AG04449 (cell line): ENCODE measurements around the gene PPM1L.

Experiments used
- CTCF ChIA-PET: fragments of 350-600 bp; formaldehyde crosslinking; extraction: SDS; loops from one replicate; lab custom pipeline; 2021; ENCODE audit warnings: antibody characterized with exemption; lab: Yijun Ruan, JAX
- POLR2A ChIA-PET: fragments of 400-600, 350-600 bp; formaldehyde crosslinking; extraction: SDS; loops from one replicate; lab custom pipeline; 2020; ENCODE audit warnings: antibody characterized with exemption, inconsistent platforms; lab: Yijun Ruan, JAX
- DNase-seq: peaks from one replicate; pipeline ENCODE4 v3.0.0-alpha.2; 2010; ENCODE audit warnings: low read depth, low spot score
- H3K4me3 ChIP-seq: 2 replicates; pipeline ENCODE4 v1.5.1; 2011; ENCODE audit warnings: low read depth, mild to moderate bottlenecking, control low read depth, low read length
- TF ChIP-seq, protein P1 (sequence below): IDR thresholded peaks from one replicate; pipeline ENCODE4 v1.5.1; 2011; ENCODE audit warnings: mild to moderate bottlenecking, moderate library complexity, low read length, control low read depth, inconsistent platforms; ENCODE audit not compliant: insufficient read depth; ENCODE audit errors: missing control alignments

Gene PPM1L

DNA sequence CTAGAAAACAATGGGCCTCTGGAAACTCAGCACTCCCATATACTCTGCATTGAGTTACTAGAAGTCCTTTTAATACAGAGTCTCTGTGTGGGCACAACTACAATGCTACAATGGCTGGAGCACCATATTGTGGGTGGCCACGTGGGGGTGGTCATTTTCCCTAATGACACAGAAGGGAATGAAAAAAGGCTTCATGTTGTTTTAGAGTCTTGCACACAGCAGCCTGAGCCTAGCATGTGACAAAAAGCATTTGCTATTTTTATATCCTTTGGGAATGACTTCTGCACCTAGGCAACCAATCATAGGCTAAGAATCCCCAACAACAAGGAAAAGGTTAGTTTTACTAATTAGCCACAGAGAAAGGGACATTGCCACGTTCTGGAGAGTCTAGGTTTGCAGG, 120.6 kb downstream of the PPM1L start:
- H3K4me3 ChIP-seq = no peak overlapping the region
- ChIA-PET CTCF (no interaction called here), POLR2A (no interaction called here)
- TF ChIP-seq, protein P1, sequence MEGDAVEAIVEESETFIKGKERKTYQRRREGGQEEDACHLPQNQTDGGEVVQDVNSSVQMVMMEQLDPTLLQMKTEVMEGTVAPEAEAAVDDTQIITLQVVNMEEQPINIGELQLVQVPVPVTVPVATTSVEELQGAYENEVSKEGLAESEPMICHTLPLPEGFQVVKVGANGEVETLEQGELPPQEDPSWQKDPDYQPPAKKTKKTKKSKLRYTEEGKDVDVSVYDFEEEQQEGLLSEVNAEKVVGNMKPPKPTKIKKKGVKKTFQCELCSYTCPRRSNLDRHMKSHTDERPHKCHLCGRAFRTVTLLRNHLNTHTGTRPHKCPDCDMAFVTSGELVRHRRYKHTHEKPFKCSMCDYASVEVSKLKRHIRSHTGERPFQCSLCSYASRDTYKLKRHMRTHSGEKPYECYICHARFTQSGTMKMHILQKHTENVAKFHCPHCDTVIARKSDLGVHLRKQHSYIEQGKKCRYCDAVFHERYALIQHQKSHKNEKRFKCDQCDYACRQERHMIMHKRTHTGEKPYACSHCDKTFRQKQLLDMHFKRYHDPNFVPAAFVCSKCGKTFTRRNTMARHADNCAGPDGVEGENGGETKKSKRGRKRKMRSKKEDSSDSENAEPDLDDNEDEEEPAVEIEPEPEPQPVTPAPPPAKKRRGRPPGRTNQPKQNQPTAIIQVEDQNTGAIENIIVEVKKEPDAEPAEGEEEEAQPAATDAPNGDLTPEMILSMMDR = no peak
- DNase-seq = no peak

DNA sequence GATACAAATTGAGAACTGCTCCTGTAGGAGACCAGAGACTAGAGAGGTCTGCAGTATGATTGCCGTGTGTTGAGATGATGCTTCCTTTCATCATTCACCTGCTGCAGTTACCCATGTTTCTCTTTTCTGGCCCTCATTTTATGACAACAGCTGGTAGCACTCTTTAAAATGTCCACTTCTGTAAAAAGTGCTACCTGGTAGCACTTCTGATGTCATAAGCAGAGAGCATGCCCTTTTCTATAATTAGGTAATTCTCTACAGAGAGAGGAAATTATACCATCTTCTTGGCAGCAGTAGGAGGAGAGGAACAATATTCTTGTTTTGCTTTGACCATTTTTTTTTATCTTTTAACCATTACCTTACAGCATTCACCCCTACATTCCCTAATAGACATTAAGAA, 123.8 kb downstream of the PPM1L start:
- H3K4me3 ChIP-seq = no peak overlapping the region
- TF ChIP-seq, protein P1 = no peak
- POLR2A ChIA-PET = no interaction called here
- no peak for DNase-seq
- CTCF ChIA-PET = no interaction called here

DNA sequence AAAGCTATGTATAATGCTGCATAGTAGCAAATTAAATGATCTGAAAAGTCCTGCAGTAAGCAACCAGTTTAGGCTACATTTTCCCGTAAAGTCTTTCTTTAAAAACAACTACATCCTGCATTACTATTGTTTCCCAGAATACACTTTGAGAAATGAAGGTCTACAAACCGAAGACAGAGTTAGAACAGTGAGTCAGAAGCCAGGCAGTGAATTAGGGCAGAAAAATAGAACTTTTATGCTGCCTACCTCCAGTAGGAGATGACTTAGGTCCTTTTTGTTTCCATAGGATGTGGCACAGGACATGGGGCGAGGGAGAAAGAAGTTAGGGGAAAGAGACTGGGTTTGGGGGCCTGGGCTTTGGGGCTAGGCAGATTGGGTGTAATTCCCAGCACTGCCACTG, 127.3 kb downstream of the PPM1L start:
- no peak for DNase-seq
- ChIA-PET POLR2A (no interaction called here), CTCF (no interaction called here)
- no peak overlapping the region for H3K4me3 ChIP-seq
- TF ChIP-seq, protein P1 = no peak

DNA sequence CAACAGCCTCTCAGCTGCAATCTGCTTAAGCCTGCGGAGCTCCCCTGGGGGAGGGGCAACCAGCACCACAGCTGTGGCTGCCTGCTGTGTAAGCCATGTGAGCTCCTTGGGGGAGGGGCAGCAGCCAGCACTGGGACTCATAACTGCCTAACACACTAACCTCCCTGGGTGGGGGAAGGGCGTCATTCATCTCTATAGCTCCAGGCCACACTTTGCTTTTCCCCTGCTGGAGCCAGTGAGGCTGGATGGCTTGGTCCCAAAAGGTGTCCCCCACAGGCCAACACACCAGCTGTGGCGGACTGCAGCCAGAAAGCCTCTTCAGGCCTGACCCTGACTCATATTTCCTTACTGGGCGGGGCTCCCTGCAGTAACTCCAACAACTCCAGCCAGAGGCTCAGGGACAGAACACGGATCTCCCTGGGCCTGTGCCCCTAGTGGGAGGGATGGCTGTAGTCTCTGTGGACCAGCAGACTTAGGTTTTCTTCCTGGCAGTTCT, 129.8 kb downstream of the PPM1L start:
- TF ChIP-seq, protein P1 = no peak
- CTCF ChIA-PET = no interaction called here
- POLR2A ChIA-PET = no interaction called here
- no peak overlapping the region for H3K4me3 ChIP-seq
- no peak for DNase-seq

DNA sequence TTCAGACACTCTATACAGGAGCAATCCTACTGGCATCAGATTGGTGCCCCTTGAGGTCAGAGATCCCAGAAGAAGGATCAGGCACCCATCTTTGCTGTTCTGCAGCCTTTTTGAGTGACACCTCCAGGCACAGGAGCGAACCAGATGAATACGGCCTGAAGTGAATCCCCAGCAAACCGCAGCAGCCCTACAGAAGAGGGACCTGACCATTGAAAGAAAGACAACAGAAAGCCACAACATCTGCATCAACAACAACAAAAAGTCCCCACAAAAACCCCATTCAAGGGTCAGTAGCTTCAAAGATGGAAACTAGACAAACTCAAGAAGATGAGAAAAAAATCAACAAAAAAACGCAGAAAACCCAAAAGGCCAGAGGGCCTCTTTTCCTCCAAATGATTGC, 130.4 kb downstream of the PPM1L start:
- no peak for DNase-seq
- no peak overlapping the region for H3K4me3 ChIP-seq
- POLR2A ChIA-PET = no interaction called here
- CTCF ChIA-PET = no interaction called here
- TF ChIP-seq, protein P1 = no peak

DNA sequence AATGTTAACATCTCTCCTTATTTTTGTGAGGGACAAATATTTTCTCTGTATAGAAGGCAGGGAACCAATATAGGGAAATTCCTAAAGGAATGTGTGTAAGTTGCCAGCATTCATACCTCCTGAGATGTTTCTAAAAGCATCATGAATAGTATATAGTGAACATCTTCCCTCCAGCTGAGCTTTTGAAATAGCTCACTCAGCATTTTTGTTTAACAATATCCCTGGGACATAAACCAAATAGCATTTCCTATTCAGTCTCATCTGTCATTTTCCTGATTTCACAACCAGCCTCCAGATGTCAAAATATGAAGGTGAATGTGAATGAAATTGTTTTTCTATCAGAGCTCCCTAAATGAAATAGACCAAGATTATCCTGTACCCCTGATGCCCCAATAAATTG, 137.2 kb downstream of the PPM1L start:
- TF ChIP-seq, protein P1 = no peak
- no peak for DNase-seq
- H3K4me3 ChIP-seq = no peak overlapping the region
- ChIA-PET CTCF (no interaction called here), POLR2A (no interaction called here)
